Natural killer cell treated with Interleukin-12 subunit alpha and Interleukin-12 subunit beta and Interleukin-15 and Interleukin-18, amount 100 ng/mL, for 72 hours (primary cell): ENCODE data around the gene GOLGA5. TPM values are rescaled to one million over a fixed set of nuclear protein-coding genes. Genes with fewer than 3 reads are reported as not detected.

ENCODE experiments used
- ATAC-seq, 2 donors: fragments of 150-1000 bp; cut with Tn5 transposase in 1 of 2; sonication (Bioruptor Pico), chemical (Tn5 transposase) in 1 of 2; 2 replicates each; pipeline ENCODE4 v1.10.0; 2021
- DNase-seq: peaks from one replicate; pipeline ENCODE4 v3.0.0; 2022; ENCODE audit warnings: low spot score
- H3K27ac Mint-ChIP-seq, 2 donors: 1 replicate in 1 of 2; 2 replicates in 1 of 2; pipeline ENCODE4 v1.8.0; 2022; ENCODE audit warnings: mixed read lengths in 2 of 2, mild to moderate bottlenecking in 1 of 2, moderate library complexity in 1 of 2
- H3K27me3 Mint-ChIP-seq, 2 donors: 1 replicate in 1 of 2; 2 replicates in 1 of 2; pipeline ENCODE4 v1.8.0; 2022; ENCODE audit warnings: mixed read lengths in 2 of 2
- H3K36me3 Mint-ChIP-seq: one replicate; pipeline ENCODE4 v1.8.0; 2022; ENCODE audit warnings: mixed read lengths
- H3K4me1 Mint-ChIP-seq, 2 donors: 1 replicate in 1 of 2; 2 replicates in 1 of 2; pipeline ENCODE4 v1.8.0; 2022; ENCODE audit warnings: low read depth in 2 of 2, mixed read lengths in 2 of 2, mild to moderate bottlenecking in 1 of 2
- H3K4me3 Mint-ChIP-seq: one replicate; pipeline ENCODE4 v1.8.0; 2022; ENCODE audit warnings: mixed read lengths
- H3K9me3 Mint-ChIP-seq: 2 replicates; pipeline ENCODE4 v1.8.0; 2022; ENCODE audit warnings: mixed read lengths
- total RNA-seq, 2 donors: library from RNA; stranded (reverse); gene quantifications; one replicate each; pipeline ENCODE4 v1.2.3, GENCODE V29; 2022

The GOLGA5 gene
- total RNA-seq, 2 donors from 2014 or later, result 21.0 to 24.2 TPM

- no peak overlapping the region for H3K27ac Mint-ChIP-seq
- no peaks in the 10 kb centered on the region for H3K4me1 Mint-ChIP-seq
- no peak for ATAC-seq
- H3K4me3 Mint-ChIP-seq, result no peak overlapping the region
- DNase-seq, result no peak
- H3K9me3 Mint-ChIP-seq, result no peaks in the 10 kb centered on the region
- H3K27me3 Mint-ChIP-seq, result peaks cover 42 to 59% of the 10 kb centered on the region in 2 donors
- no peaks in the 10 kb centered on the region for H3K36me3 Mint-ChIP-seq
Observed at GRCh38 chr14:92885279-92886061, 91.4 kb downstream of the GOLGA5 start.

GRCh38 chr14:92886337-92886736 lies 92.2 kb downstream of the GOLGA5 start:
- H3K36me3 Mint-ChIP-seq, result no peaks in the 10 kb centered on the region
- DNase-seq, result no peak
- peaks cover 38 to 52% of the 10 kb centered on the region in 2 donors for H3K27me3 Mint-ChIP-seq
- no peak overlapping the region for H3K27ac Mint-ChIP-seq
- no peaks in the 10 kb centered on the region for H3K4me1 Mint-ChIP-seq
- ATAC-seq, result no peak
- H3K4me3 Mint-ChIP-seq, result no peak overlapping the region
- H3K9me3 Mint-ChIP-seq, result no peaks in the 10 kb centered on the region

GRCh38 chr14:92887157-92887556 lies 93.1 kb downstream of the GOLGA5 start:
- H3K27ac Mint-ChIP-seq, result no peak overlapping the region

GRCh38 chr14:92888896-92889295 lies 94.8 kb downstream of the GOLGA5 start:
- Mint-ChIP-seq H3K27ac (no peak overlapping the region), H3K9me3 (peaks cover 2% of the 10 kb centered on the region), H3K4me1 (no peaks in the 10 kb centered on the region), H3K4me3 (no peak overlapping the region), H3K27me3 (peaks cover 40 to 52% of the 10 kb centered on the region in 2 donors), H3K36me3 (peaks cover 6% of the 10 kb centered on the region)
- DNase-seq (no peak), ATAC-seq (no peak)

More at GRCh38 chr14:92887157-92887556, 93.1 kb downstream of the GOLGA5 start:
- Mint-ChIP-seq H3K9me3 (no peaks in the 10 kb centered on the region), H3K4me1 (no peaks in the 10 kb centered on the region), H3K36me3 (no peaks in the 10 kb centered on the region), H3K4me3 (no peak overlapping the region), H3K27me3 (peaks cover 33 to 52% of the 10 kb centered on the region in 2 donors)
- DNase-seq (no peak), ATAC-seq (no peak)

Other genes with a start within 250 kb of the GOLGA5 start
- gene LGMN, start 45.7 kb upstream of the GOLGA5 start, total RNA-seq, result not detected
- not detected for gene CHGA, start 128.8 kb downstream of the GOLGA5 start, total RNA-seq